SK-N-SH (cell line): ENCODE results near the gene DEGS1. TPM values are rescaled to one million over a fixed set of nuclear protein-coding genes. Genes with fewer than 3 reads are reported as not detected.

Experiments used
- CTCF ChIA-PET: fragments of 300-600, 350-600 bp; formaldehyde crosslinking; extraction: SDS; loops from one replicate; lab custom pipeline; 2021; lab: Yijun Ruan, JAX
- POLR2A ChIA-PET: fragments of 350-600 bp; sonication (Branson Sonifier 250); formaldehyde crosslinking; extraction: SDS; loops from one replicate; lab custom pipeline; 2020; ENCODE audit warnings: antibody characterized with exemption, inconsistent platforms; lab: Yijun Ruan, JAX
- DNase-seq: peaks from one replicate; pipeline ENCODE4 v3.0.0; 2012
- H2AFZ ChIP-seq: fragments of 200-600 bp; sonication (generic); 2 replicates; pipeline ENCODE4 v1.8.1; 2016; ENCODE audit warnings: antibody characterized with exemption, mild to moderate bottlenecking, low read depth
- H3F3A ChIP-seq: fragments of 200-600 bp; sonication (generic); replicated peaks from 2 replicates; pipeline ENCODE3; 2016; ENCODE audit warnings: antibody characterized with exemption, mild to moderate bottlenecking; ENCODE audit not compliant: insufficient read depth
- H3K27ac ChIP-seq, 2 experiments: fragments of 200-500 bp in 1 of 2; fragments of 200-600 bp in 1 of 2; sonication (Bioruptor generic) in 1 of 2; sonication (generic), shearing (Covaris generic) in 1 of 2; 2 replicates each; pipeline versions ENCODE4 v1.5.1 to v1.6.1; 2014 to 2016; ENCODE audit warnings: low read depth in 2 of 2, inconsistent platforms in 1 of 2, low read length in 1 of 2, mild to moderate bottlenecking in 1 of 2, mixed read lengths in 1 of 2
- H3K27me3 ChIP-seq: fragments of 200-600 bp; sonication (generic), shearing (Covaris generic); 2 replicates; pipeline ENCODE4 v1.6.1; 2016; ENCODE audit warnings: mixed run types; ENCODE audit not compliant: insufficient read depth
- H3K36me3 ChIP-seq, 2 experiments: fragments of 200-500 bp in 1 of 2; fragments of 200-600 bp in 1 of 2; sonication (Bioruptor generic) in 1 of 2; sonication (generic) in 1 of 2; replicated peaks in 1 of 2; 2 replicates each; pipeline versions ENCODE3 to v1.5.1; 2014 to 2016; ENCODE audit warnings: low read length in 1 of 2, mild to moderate bottlenecking in 1 of 2; ENCODE audit not compliant: insufficient read depth in 2 of 2, control insufficient read depth in 1 of 2
- H3K4me1 ChIP-seq, 2 experiments: fragments of 200-500 bp in 1 of 2; fragments of 200-600 bp in 1 of 2; sonication (Bioruptor generic) in 1 of 2; sonication (generic), shearing (Covaris generic) in 1 of 2; 2 replicates each; pipeline versions ENCODE4 v1.5.1 to v1.6.1; 2014 to 2016; ENCODE audit warnings: low read depth in 1 of 2, low read length in 1 of 2, mixed run types in 1 of 2; ENCODE audit not compliant: insufficient read depth in 2 of 2, control insufficient read depth in 1 of 2
- H3K4me2 ChIP-seq: fragments of 200-600 bp; sonication (generic), shearing (Covaris generic); 2 replicates; pipeline ENCODE4 v1.6.1; 2017; ENCODE audit warnings: mixed run types
- H3K4me3 ChIP-seq, 2 experiments: fragments of 200-500 bp in 1 of 2; fragments of 200-600 bp in 1 of 2; sonication (Bioruptor generic) in 1 of 2; sonication (generic), shearing (Covaris generic) in 1 of 2; 2 replicates each; pipeline versions ENCODE4 v1.5.1 to v1.8.1; 2014 to 2016; ENCODE audit warnings: low read depth in 2 of 2, inconsistent platforms in 1 of 2, low read length in 1 of 2, mild to moderate bottlenecking in 1 of 2, mixed read lengths in 1 of 2, moderate library complexity in 1 of 2
- H3K79me2 ChIP-seq: fragments of 200-600 bp; sonication (generic); 2 replicates; pipeline ENCODE4 v1.8.1; 2017; ENCODE audit warnings: mild to moderate bottlenecking; ENCODE audit not compliant: insufficient read depth
- H3K9ac ChIP-seq: fragments of 200-600 bp; sonication (generic); 2 replicates; pipeline ENCODE4 v1.6.1; 2017; ENCODE audit warnings: mixed run types
- H3K9me2 ChIP-seq: fragments of 200-600 bp; sonication (generic); 2 replicates; pipeline ENCODE4 v1.6.1; 2017; ENCODE audit warnings: mixed run types
- H3K9me3 ChIP-seq: fragments of 200-600 bp; sonication (generic); 2 replicates; pipeline ENCODE4 v1.6.1; 2017; ENCODE audit warnings: mixed run types, mild to moderate bottlenecking, moderate library complexity
- H4K20me1 ChIP-seq: fragments of 200-600 bp; sonication (generic); 2 replicates; pipeline ENCODE4 v1.6.1; 2017; ENCODE audit warnings: mild to moderate bottlenecking, mixed run types; ENCODE audit not compliant: insufficient read depth
- ELF1 ChIP-seq: IDR thresholded peaks from 2 replicates; pipeline ENCODE4 v1.4.0; 2012
- GABPA ChIP-seq: IDR thresholded peaks from 2 replicates; pipeline ENCODE4 v1.4.0; 2012; ENCODE audit warnings: low read depth, mild to moderate bottlenecking
- MXI1 ChIP-seq: IDR thresholded peaks from 2 replicates; pipeline ENCODE4 v1.6.1; 2012; ENCODE audit warnings: mild to moderate bottlenecking, low read depth, low read length, improper control_type of control experiment
- NFIC ChIP-seq: IDR thresholded peaks from 2 replicates; pipeline ENCODE4 v1.4.0; 2012; ENCODE audit warnings: borderline replicate concordance
- RFX5 ChIP-seq: IDR thresholded peaks from 2 replicates; pipeline ENCODE4 v1.6.1; 2012; ENCODE audit warnings: mild to moderate bottlenecking, improper control_type of control experiment, low read length
- RXRA ChIP-seq: IDR thresholded peaks from 2 replicates; pipeline ENCODE4 v1.4.0; 2012; ENCODE audit warnings: low read depth, mild to moderate bottlenecking, borderline replicate concordance
- SMC3 ChIP-seq: IDR thresholded peaks from 2 replicates; pipeline ENCODE4 v1.6.1; 2012; ENCODE audit warnings: low read depth, low read length, improper control_type of control experiment
- TEAD4 ChIP-seq: IDR thresholded peaks from 2 replicates; pipeline ENCODE4 v1.4.0; 2012; ENCODE audit warnings: mild to moderate bottlenecking, borderline replicate concordance; ENCODE audit not compliant: insufficient read depth
- ZBTB33 ChIP-seq: IDR thresholded peaks from 2 replicates; pipeline ENCODE4 v1.4.0; 2012; ENCODE audit warnings: low read depth, borderline replicate concordance
- WGBS: methylation state at CpG from one replicate; pipeline ENCODE4 v1.1.6; 2017; ENCODE audit warnings: low lambda C conversion rate; 5-methylcytosine and 5-hydroxymethylcytosine counted together
- polyA plus RNA-seq, 3 experiments: library from polyadenylated mRNA; depleted of rRNA; stranded (reverse); fragments of >200 nt; gene quantifications; 2 replicates each; pipeline ENCODE4 v1.2.3, GENCODE V29; 2012
- TF ChIP-seq, protein P1 (sequence below): fragments of 150-350 bp; IDR thresholded peaks from 2 replicates; pipeline ENCODE4 v1.6.1; 2016; ENCODE audit warnings: mild to moderate bottlenecking, low read depth, low read length
- TF ChIP-seq, protein P2 (sequence below): fragments of 200-600 bp; sonication (generic); IDR thresholded peaks from 2 replicates; pipeline ENCODE4 v1.6.1; 2017; ENCODE audit warnings: antibody characterized with exemption, mild to moderate bottlenecking, moderate library complexity
- TF ChIP-seq, protein P3 (sequence below): IDR thresholded peaks from 2 replicates; pipeline ENCODE4 v1.6.1; 2012; ENCODE audit warnings: mild to moderate bottlenecking, low read depth, low read length, moderate library complexity

Gene DEGS1
- polyA plus RNA-seq, 1 of the 3 experiments (the other 2 are of a cell fraction), result 62.3 TPM

- WGBS, result 98% methylated on average over 11 of the region's 11 CpGs
- H3K9me3 ChIP-seq, result no peaks in the 10 kb centered on the region
- POLR2A ChIA-PET, result no interaction called here
- no peaks in the 10 kb centered on the region for H3K27me3 ChIP-seq
- H3K4me3 ChIP-seq, result no peak overlapping the region
- no peaks in the 10 kb centered on the region for H3K9me2 ChIP-seq
- DNase-seq, result no peak
- H3F3A ChIP-seq, result no peaks in the 10 kb centered on the region
- H3K9ac ChIP-seq, result no peak overlapping the region
- CTCF ChIA-PET, result interaction anchor here (1.0 kb wide), 1 partner anchor 66 kb away, joined by 3 read pairs; no protein-coding TSS in a partner anchor
- H4K20me1 ChIP-seq, result no peaks in the 10 kb centered on the region
- H3K79me2 ChIP-seq, result no peaks in the 10 kb centered on the region
- no peak overlapping the region for H3K27ac ChIP-seq
- no peak overlapping the region for H2AFZ ChIP-seq
- H3K4me1 ChIP-seq, result no peaks in the 10 kb centered on the region; a peak in 1 of 4 replicates
- H3K36me3 ChIP-seq, result no peaks in the 10 kb centered on the region
- TF ChIP-seq, protein P1, sequence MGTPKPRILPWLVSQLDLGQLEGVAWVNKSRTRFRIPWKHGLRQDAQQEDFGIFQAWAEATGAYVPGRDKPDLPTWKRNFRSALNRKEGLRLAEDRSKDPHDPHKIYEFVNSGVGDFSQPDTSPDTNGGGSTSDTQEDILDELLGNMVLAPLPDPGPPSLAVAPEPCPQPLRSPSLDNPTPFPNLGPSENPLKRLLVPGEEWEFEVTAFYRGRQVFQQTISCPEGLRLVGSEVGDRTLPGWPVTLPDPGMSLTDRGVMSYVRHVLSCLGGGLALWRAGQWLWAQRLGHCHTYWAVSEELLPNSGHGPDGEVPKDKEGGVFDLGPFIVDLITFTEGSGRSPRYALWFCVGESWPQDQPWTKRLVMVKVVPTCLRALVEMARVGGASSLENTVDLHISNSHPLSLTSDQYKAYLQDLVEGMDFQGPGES, result no peak
- TF ChIP-seq, protein P2, sequence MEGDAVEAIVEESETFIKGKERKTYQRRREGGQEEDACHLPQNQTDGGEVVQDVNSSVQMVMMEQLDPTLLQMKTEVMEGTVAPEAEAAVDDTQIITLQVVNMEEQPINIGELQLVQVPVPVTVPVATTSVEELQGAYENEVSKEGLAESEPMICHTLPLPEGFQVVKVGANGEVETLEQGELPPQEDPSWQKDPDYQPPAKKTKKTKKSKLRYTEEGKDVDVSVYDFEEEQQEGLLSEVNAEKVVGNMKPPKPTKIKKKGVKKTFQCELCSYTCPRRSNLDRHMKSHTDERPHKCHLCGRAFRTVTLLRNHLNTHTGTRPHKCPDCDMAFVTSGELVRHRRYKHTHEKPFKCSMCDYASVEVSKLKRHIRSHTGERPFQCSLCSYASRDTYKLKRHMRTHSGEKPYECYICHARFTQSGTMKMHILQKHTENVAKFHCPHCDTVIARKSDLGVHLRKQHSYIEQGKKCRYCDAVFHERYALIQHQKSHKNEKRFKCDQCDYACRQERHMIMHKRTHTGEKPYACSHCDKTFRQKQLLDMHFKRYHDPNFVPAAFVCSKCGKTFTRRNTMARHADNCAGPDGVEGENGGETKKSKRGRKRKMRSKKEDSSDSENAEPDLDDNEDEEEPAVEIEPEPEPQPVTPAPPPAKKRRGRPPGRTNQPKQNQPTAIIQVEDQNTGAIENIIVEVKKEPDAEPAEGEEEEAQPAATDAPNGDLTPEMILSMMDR, result no peak
- TF ChIP-seq MXI1 (no peak), RFX5 (no peak), GABPA (no peak), ELF1 (no peak), TEAD4 (no peak), RXRA (no peak), SMC3 (no peak), ZBTB33 (no peak), NFIC (no peak)
- TF ChIP-seq, protein P3, sequence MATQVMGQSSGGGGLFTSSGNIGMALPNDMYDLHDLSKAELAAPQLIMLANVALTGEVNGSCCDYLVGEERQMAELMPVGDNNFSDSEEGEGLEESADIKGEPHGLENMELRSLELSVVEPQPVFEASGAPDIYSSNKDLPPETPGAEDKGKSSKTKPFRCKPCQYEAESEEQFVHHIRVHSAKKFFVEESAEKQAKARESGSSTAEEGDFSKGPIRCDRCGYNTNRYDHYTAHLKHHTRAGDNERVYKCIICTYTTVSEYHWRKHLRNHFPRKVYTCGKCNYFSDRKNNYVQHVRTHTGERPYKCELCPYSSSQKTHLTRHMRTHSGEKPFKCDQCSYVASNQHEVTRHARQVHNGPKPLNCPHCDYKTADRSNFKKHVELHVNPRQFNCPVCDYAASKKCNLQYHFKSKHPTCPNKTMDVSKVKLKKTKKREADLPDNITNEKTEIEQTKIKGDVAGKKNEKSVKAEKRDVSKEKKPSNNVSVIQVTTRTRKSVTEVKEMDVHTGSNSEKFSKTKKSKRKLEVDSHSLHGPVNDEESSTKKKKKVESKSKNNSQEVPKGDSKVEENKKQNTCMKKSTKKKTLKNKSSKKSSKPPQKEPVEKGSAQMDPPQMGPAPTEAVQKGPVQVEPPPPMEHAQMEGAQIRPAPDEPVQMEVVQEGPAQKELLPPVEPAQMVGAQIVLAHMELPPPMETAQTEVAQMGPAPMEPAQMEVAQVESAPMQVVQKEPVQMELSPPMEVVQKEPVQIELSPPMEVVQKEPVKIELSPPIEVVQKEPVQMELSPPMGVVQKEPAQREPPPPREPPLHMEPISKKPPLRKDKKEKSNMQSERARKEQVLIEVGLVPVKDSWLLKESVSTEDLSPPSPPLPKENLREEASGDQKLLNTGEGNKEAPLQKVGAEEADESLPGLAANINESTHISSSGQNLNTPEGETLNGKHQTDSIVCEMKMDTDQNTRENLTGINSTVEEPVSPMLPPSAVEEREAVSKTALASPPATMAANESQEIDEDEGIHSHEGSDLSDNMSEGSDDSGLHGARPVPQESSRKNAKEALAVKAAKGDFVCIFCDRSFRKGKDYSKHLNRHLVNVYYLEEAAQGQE, result no peak
- no peak overlapping the region for H3K4me2 ChIP-seq
Measured at GRCh38 chr1:224217655-224218623, 34.9 kb downstream of the DEGS1 start.
